ENCODE measurements around the gene KL. TPM values are rescaled to one million over a fixed set of nuclear protein-coding genes. Genes with fewer than 3 reads are reported as not detected.

The KL gene
- total RNA-seq, 1 donor from 2014 or later = 0.75 TPM

DNA sequence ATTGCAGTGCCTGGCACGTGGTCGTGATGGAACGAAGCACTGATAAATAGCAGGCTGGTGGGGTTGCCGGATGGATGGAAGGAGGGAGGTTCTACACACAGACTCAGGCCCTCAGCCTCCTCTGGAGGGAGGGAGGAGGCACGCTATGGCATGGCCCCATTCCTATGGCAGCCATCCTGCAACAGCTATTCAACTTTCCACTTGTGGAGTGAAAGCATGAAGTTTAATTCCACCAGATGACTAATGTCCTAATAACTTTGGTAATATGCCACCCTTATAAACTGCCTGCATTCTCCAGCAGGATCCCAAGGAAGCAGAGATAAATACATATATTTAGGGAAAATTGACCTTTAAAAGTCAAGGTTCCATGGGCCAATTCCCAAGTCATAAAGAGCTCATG, 92.4 kb downstream of the KL start:
- intact Hi-C loops (cut with micrococcal nuclease) = no loop called here
- DNase-seq = no peak
- H3K36me3 Mint-ChIP-seq (ENCODE audit: low read depth) = peaks cover 2% of the 10 kb centered on the region
- no peaks in the 10 kb centered on the region for H3K9me3 Mint-ChIP-seq
- peaks cover 5% of the 10 kb centered on the region for H3K27me3 Mint-ChIP-seq
- H3K4me1 Mint-ChIP-seq = no peaks in the 10 kb centered on the region
- H3K27ac Mint-ChIP-seq = no peak overlapping the region
- no peak overlapping the region for H3K4me3 Mint-ChIP-seq

DNA sequence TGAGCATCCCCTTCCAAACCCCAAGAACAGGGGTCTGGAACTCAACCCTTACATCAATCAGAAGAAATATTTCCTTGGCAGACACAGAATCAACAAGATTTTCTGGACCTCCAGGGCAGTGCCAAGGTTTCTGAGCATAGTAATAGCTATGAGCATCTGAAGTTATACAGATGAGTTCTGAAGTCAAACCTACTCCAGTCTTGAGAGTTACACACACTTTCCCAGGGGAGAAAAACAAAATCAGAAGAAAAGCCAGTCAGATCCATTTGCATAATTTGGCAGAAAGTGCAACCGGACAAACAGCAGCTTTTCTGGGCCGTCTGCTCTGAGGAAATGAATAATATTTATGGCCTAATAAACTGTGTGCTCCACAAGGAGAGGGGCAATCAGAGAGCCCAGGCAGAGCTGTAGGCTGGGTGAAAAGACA, 93.1 kb downstream of the KL start:
- no peak for DNase-seq
- intact Hi-C loops (cut with micrococcal nuclease) = no loop called here
- Mint-ChIP-seq H3K27ac (no peak overlapping the region), H3K36me3 (ENCODE audit: low read depth) (peaks cover 2% of the 10 kb centered on the region), H3K27me3 (peaks cover 5% of the 10 kb centered on the region), H3K4me1 (no peaks in the 10 kb centered on the region), H3K4me3 (no peak overlapping the region), H3K9me3 (no peaks in the 10 kb centered on the region)

- peak; percentile 52 for DNase-seq
- intact Hi-C loops (cut with micrococcal nuclease) = no loop called here
- Mint-ChIP-seq H3K9me3 (no peaks in the 10 kb centered on the region), H3K36me3 (ENCODE audit: low read depth) (peaks cover 2% of the 10 kb centered on the region), H3K4me3 (no peak overlapping the region), H3K27me3 (peaks cover 5% of the 10 kb centered on the region), H3K4me1 (no peaks in the 10 kb centered on the region), H3K27ac (no peak overlapping the region)
These were observed 93.6 kb downstream of the KL start for GRCh38 chr13:33109801-33110200.

- intact Hi-C loops (cut with micrococcal nuclease) = no loop called here
- Mint-ChIP-seq H3K4me3 (no peak overlapping the region), H3K4me1 (no peaks in the 10 kb centered on the region), H3K27ac (no peak overlapping the region), H3K9me3 (no peaks in the 10 kb centered on the region), H3K27me3 (peaks cover 5% of the 10 kb centered on the region), H3K36me3 (ENCODE audit: low read depth) (peaks cover 2% of the 10 kb centered on the region)
- no peak for DNase-seq
These were observed 94.1 kb downstream of the KL start for GRCh38 chr13:33110386-33110712.

DNA sequence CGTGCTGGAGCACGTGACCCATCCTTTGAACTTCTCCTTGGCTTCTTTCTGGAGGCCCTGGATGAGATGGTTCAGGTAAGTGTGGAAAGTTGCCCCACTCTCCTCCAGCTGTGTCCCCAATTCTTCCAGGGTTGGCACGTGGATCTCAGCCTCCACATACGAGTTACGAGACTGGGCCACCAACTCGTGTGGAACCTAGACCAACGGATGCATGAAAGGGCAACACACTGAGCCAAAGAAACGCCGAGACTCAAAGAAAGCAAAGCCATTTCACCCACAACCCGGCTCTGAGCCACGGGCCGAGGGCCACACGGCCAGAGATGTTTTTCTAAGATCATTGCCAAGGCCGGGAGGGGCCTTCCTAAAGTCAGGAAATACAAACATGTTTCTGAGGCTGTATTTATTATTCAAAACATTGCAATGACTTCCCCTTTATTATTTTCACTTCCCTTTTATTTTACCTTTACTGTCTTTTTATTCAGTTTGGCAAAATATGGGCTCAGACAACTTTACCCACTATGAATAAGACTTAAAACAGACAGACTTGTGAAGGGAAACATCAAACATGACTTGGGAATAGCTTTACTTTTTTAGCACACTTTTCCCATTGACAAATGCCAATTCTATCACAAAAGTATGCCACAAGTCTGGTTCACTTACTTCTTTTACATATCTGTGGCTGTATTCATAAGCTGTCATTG, 94.6 kb downstream of the KL start:
- DNase-seq = no peak
- H3K36me3 Mint-ChIP-seq (ENCODE audit: low read depth) = peaks cover 3% of the 10 kb centered on the region
- intact Hi-C loops (cut with micrococcal nuclease) = no loop called here
- no peak overlapping the region for H3K27ac Mint-ChIP-seq
- peaks cover 5% of the 10 kb centered on the region for H3K27me3 Mint-ChIP-seq
- H3K9me3 Mint-ChIP-seq = no peaks in the 10 kb centered on the region
- H3K4me1 Mint-ChIP-seq = no peaks in the 10 kb centered on the region
- H3K4me3 Mint-ChIP-seq = no peak overlapping the region

DNA sequence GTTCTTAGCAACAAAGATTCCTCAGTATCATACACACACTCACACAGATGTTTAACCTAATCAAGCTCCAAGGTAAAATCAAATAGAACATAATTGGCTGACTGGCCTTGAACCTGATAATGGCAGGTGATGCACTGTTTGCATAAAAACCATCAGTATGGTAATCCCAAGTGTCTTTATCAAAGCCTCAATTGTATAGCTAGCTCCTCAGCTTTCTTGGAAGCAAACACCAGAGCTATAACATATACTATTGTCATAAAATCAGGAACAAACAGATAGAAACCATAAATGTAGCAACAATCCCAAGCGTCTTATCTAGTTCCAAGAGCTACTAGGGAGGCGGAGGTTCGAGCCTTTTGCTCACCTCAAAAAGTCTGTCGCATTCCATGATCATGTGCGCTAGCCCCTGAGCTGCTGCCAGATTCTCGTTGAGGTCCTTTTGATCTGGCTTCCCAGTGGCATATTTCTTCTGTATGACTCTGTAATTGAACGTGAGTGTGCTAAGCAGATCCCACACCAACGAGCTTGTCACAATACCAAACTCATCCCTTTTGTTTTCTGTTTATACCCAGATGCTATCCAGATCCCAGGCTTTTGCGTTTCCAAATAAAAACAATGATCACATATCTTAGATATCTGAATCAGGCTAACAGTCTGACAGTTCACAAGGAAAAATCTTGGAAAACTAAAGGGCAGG, 95.3 kb downstream of the KL start:
- no peaks in the 10 kb centered on the region for H3K4me1 Mint-ChIP-seq
- no peak overlapping the region for H3K27ac Mint-ChIP-seq
- DNase-seq = no peak
- no peak overlapping the region for H3K4me3 Mint-ChIP-seq
- peaks cover 2% of the 10 kb centered on the region for H3K27me3 Mint-ChIP-seq
- no peaks in the 10 kb centered on the region for H3K9me3 Mint-ChIP-seq
- intact Hi-C loops (cut with micrococcal nuclease) = no loop called here
- H3K36me3 Mint-ChIP-seq (ENCODE audit: low read depth) = peaks cover 4% of the 10 kb centered on the region

DNA sequence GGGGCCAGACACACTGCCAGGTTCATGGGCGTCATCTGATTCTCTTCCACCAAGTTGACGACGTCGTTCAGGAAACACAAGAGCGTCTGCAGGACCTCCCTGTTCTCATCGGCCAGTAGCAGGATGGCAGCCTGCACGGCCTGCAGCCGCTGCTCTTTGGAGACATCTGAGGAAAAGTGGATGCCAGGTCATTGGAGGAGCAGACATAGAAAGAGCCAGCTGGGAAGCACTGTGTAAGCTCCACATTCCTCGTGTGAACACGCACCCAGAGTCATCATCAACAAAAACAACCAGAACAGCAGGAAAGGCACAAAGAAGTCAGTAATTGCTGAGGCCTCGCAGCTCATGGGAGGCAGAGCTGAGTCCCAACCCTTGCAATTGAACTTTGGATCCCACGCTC, 96.5 kb downstream of the KL start:
- Mint-ChIP-seq H3K27ac (no peak overlapping the region), H3K4me3 (no peak overlapping the region), H3K4me1 (no peaks in the 10 kb centered on the region), H3K9me3 (no peaks in the 10 kb centered on the region), H3K27me3 (no peaks in the 10 kb centered on the region), H3K36me3 (ENCODE audit: low read depth) (peaks cover 4% of the 10 kb centered on the region)
- intact Hi-C loops (cut with micrococcal nuclease) = no loop called here
- no peak for DNase-seq

DNA sequence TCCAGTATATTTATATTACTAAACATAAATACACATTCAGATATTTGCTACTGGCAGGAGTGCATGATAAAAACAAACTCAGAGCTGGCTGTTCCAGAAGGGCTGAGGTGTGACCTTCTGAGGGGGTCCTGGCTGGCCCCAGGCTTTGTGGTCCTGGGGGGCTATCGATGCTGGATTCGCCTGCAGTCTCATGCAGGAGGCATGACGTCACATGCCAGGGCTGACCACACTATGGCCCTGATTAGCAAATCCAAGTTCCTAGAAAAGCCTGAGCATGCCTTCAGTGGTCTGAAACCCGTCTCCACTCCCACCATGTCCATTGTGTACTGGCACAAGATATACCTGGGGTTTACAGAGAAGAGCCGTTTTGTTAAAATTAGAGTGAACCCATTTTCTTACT, 97.9 kb downstream of the KL start:
- Mint-ChIP-seq H3K27me3 (no peaks in the 10 kb centered on the region), H3K27ac (no peak overlapping the region), H3K4me3 (no peak overlapping the region), H3K4me1 (no peaks in the 10 kb centered on the region), H3K9me3 (no peaks in the 10 kb centered on the region), H3K36me3 (ENCODE audit: low read depth) (peaks cover 4% of the 10 kb centered on the region)
- no peak for DNase-seq
- intact Hi-C loops (cut with micrococcal nuclease) = no loop called here

DNA sequence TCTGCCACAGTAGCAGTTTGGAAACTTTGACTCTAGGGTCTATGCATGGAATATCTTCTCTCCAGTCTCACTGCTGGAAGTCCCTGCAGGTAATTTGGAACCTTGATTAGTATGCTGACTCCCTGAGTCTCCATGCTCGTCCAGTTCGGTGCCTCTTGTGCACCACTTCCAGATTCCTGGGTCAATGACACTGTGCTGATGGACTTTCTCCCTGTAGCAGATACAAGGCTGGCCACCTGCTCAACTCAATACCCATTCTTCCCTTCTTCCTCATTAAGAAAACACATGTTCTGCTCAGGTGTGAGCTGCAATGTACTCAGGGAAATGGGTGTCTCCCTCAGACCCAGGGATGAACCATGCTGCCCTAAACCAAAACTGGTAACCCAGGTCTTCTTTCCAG, 99.1 kb downstream of the KL start:
- intact Hi-C loops (cut with micrococcal nuclease) = no loop called here
- H3K27ac Mint-ChIP-seq = no peak overlapping the region

More for the DNA sequence above, 99.1 kb downstream of the KL start:
- Mint-ChIP-seq H3K4me3 (no peak overlapping the region), H3K27me3 (no peaks in the 10 kb centered on the region), H3K4me1 (no peaks in the 10 kb centered on the region), H3K36me3 (ENCODE audit: low read depth) (peaks cover 4% of the 10 kb centered on the region), H3K9me3 (peaks cover 4% of the 10 kb centered on the region)
- no peak for DNase-seq

Data from activated CD4-positive, alpha-beta T cell treated with anti-CD3 and anti-CD28 coated beads, Interleukin-2, amount 10 ng/mL, durations not matched to agents 24 days and 14 days (primary cell).